HUES6 (cell line): ENCODE data around the gene NMNAT2.

Experiments used
- H3K27ac ChIP-seq: 2 replicates; pipeline ENCODE4 v1.7.0; 2013; ENCODE audit warnings: low read depth, mild to moderate bottlenecking, low read length, inconsistent platforms
- H3K27me3 ChIP-seq: 2 replicates; pipeline ENCODE4 v1.6.1; 2013; ENCODE audit warnings: low read length; ENCODE audit not compliant: control insufficient read depth, insufficient read depth
- H3K36me3 ChIP-seq: 2 replicates; pipeline ENCODE4 v1.6.1; 2013; ENCODE audit warnings: low read length; ENCODE audit not compliant: control insufficient read depth, insufficient read depth
- H3K4me1 ChIP-seq: 2 replicates; pipeline ENCODE4 v1.6.1; 2013; ENCODE audit warnings: low read length; ENCODE audit not compliant: control insufficient read depth, insufficient read depth
- H3K4me3 ChIP-seq: 2 replicates; pipeline ENCODE4 v1.5.1; 2013; ENCODE audit warnings: low read depth, low read length
- H3K9ac ChIP-seq: one replicate; pipeline ENCODE4 v1.6.1; 2013; ENCODE audit warnings: mild to moderate bottlenecking, low read length
- H3K9me3 ChIP-seq: 2 replicates; pipeline ENCODE4 v1.6.1; 2013; ENCODE audit warnings: low read depth, low read length; ENCODE audit not compliant: control insufficient read depth, insufficient read depth

Gene NMNAT2

DNA sequence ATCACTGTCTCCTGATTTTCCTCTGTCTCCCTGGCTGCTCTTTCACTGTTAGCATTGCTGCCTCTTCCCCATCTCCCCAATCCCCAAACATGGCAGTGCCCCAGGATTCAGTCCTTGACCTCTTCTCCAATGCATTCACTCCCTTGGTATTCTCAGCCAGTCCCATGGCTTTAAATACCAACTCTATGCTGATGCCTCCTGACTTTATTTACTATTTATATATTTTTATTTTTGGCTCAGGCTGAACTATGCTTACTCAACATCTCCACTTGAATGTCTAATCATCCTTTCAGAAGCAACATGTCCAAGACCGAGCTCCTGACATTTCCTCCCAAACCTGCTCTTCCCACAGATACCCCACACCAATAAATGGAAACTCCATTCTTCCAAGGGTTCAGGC lies 26.3 kb downstream of the NMNAT2 start:
- H3K36me3 ChIP-seq: no peaks in the 10 kb centered on the region
- no peak overlapping the region for H3K4me3 ChIP-seq
- no peak overlapping the region for H3K9ac ChIP-seq
- no peak overlapping the region for H3K27ac ChIP-seq
- H3K9me3 ChIP-seq: no peaks in the 10 kb centered on the region
- no peaks in the 10 kb centered on the region for H3K27me3 ChIP-seq
- H3K4me1 ChIP-seq: 0 out of 2 replicates have a peak, but pooled peaks cover 2% of the 10 kb centered on the region

DNA sequence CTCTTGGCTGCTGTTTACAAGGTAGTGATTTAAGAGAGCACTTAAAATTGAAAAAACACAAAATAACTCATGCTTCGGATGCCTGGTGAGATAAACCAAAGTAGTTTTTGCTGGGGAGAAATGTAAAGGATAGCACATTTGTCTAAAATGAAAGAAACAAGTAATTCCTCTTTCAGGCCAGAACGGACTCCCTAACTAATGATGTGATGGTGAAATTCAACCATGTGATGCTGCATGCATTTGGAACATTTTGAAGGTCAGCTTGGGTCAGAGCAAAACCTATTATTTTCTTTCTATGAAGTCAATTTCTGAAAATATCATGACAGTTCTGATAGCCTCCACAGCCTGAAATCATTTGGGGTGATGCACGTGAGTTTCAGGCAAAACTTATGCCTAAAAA lies 27.6 kb downstream of the NMNAT2 start:
- no peak overlapping the region for H3K4me3 ChIP-seq
- no peaks in the 10 kb centered on the region for H3K9me3 ChIP-seq
- no peaks in the 10 kb centered on the region for H3K27me3 ChIP-seq
- H3K27ac ChIP-seq: no peak overlapping the region
- H3K4me1 ChIP-seq: 0 out of 2 replicates have a peak, but pooled peaks cover 2% of the 10 kb centered on the region
- no peak overlapping the region for H3K9ac ChIP-seq
- no peaks in the 10 kb centered on the region for H3K36me3 ChIP-seq

DNA sequence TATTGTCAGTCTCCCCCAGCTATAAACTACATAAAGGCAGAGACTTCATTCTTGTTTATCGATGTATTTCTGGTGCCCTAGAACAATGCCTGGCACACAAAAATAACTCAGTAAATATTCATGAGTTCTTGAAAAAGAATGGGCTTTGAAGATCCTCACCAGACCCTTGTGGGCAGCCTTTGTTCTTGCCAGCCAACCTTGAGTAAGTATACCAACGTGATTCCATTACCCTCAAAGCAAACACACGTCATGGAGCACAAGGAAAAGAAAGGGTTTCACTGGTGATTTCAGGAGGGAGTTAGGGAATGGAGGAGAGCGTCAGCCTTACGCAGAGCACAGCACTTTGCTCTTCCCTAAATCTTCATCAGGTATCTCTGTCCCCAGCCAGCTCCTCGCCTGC lies 29.4 kb downstream of the NMNAT2 start:
- H3K4me3 ChIP-seq: no peak overlapping the region
- H3K9ac ChIP-seq: no peak overlapping the region
- no peaks in the 10 kb centered on the region for H3K27me3 ChIP-seq
- no peaks in the 10 kb centered on the region for H3K36me3 ChIP-seq
- H3K4me1 ChIP-seq: 0 out of 2 replicates have a peak, but pooled peaks cover 2% of the 10 kb centered on the region
- H3K9me3 ChIP-seq: no peaks in the 10 kb centered on the region
- H3K27ac ChIP-seq: no peak overlapping the region

DNA sequence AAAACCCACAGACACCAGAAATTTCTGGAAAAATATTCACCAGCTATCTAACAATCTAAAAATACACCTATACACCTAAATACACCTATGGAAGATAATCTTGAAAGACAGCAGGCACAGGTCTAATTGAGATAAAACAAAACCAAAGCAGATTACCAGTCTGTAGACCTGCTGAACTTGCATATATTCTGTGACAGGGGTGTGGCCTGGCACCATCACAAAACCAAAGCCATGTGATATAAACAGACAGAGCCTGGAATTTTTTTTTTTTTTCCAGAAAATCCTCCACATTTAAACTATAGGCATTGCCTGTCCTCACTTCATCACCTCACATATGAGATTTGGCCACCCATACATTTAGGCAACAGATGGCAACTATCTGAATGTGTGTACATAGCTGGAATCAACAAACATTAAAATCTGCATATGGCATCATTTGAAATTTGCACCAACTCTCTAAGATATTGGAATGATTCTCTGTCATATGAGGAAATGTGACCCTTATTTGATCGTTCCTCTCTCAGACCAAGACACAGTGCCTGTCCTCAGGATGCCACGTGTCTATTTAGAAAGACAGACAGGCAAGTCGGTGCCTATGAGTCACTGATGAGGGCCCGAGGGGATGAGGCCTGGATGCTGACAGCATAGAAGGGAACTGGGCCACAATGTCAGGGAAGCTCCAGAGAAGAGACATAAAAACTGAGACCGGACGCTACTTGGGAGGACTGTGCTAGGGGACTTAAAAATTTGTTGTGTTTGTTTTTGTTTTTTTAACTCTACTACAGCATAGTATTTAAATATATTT lies 32.6 kb downstream of the NMNAT2 start:
- H3K36me3 ChIP-seq: no peaks in the 10 kb centered on the region
- no peak overlapping the region for H3K27ac ChIP-seq
- peaks cover 5% of the 10 kb centered on the region for H3K9me3 ChIP-seq
- H3K27me3 ChIP-seq: no peaks in the 10 kb centered on the region
- H3K4me1 ChIP-seq: 0 out of 2 replicates have a peak, but pooled peaks cover 2% of the 10 kb centered on the region
- no peak overlapping the region for H3K4me3 ChIP-seq
- no peak overlapping the region for H3K9ac ChIP-seq

DNA sequence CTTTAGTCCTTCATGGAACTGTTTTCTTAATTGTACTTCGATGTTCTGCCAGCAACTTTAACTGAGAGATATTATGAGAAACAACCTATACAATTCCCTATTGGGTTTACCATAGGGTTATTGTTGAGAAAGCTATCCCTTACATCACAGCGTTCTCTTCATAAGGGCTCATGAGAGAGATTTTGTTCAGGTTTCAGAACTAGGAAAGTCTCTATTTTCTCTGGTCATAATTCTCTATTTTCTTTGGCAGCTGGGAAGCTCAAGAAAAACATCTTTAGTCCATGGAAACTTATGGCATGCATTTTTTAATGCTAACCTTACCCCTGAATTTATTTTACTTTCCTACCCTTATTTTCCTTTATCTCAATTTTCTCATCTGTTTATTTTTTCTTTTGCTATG lies 38.2 kb downstream of the NMNAT2 start:
- H3K27me3 ChIP-seq: no peaks in the 10 kb centered on the region
- no peaks in the 10 kb centered on the region for H3K36me3 ChIP-seq

DNA sequence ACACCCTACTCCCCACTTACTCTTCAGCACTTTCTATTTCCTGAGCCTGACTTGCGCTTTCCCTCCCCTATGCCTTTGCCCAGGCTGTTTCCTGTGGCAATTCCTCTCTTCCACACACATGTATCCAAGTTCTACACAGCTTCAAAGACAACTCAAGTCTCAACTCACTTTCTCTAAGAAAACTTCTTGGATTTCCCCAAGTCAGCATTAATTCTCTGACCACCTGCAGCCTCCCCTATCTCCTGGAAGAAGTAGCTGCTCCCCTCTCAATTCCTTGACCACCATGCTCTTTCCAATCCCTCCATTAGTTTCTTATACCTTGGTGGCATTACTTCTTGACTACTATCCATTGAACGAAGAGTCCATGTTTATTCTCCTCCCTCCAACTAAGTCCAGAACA lies 42.8 kb downstream of the NMNAT2 start:
- Histone ChIP-seq H3K27me3 (no peaks in the 10 kb centered on the region), H3K4me3 (no peak overlapping the region), H3K4me1 (no peaks in the 10 kb centered on the region; the same call in 1 of the 2 replicates), H3K27ac (no peak overlapping the region), H3K9me3 (no peaks in the 10 kb centered on the region), H3K36me3 (no peaks in the 10 kb centered on the region), H3K9ac (no peak overlapping the region)

More for the DNA sequence above, 38.2 kb downstream of the NMNAT2 start:
- Histone ChIP-seq H3K9ac (no peak overlapping the region), H3K4me1 (no peaks in the 10 kb centered on the region; the same call in 1 of the 2 replicates), H3K4me3 (no peak overlapping the region), H3K27ac (no peak overlapping the region), H3K9me3 (peaks cover 5% of the 10 kb centered on the region)

DNA sequence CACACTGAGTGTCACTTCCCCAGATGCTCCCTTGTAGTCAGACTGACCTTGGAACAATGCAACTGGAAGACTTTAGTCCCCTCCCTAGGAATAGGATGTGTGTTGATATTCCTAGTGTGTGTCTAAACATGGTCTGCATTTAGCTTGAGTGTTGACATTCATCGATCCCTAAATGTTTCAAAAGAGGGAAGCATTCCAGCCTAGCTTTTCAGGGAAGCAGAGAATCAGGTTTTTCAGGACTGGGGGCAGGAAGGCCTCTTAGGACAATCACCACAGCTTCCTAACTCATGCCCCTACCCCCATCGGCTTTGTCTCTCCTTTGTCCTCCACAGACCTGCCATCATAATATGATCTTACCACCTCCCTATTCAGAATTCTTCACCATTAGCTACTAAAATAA lies 43.4 kb downstream of the NMNAT2 start:
- no peak overlapping the region for H3K27ac ChIP-seq
- H3K27me3 ChIP-seq: no peaks in the 10 kb centered on the region
- no peak overlapping the region for H3K9ac ChIP-seq
- H3K9me3 ChIP-seq: no peaks in the 10 kb centered on the region
- H3K4me1 ChIP-seq: peaks cover 2% of the 10 kb centered on the region; the same call in 1 of the 2 replicates
- H3K36me3 ChIP-seq: no peaks in the 10 kb centered on the region
- no peak overlapping the region for H3K4me3 ChIP-seq

DNA sequence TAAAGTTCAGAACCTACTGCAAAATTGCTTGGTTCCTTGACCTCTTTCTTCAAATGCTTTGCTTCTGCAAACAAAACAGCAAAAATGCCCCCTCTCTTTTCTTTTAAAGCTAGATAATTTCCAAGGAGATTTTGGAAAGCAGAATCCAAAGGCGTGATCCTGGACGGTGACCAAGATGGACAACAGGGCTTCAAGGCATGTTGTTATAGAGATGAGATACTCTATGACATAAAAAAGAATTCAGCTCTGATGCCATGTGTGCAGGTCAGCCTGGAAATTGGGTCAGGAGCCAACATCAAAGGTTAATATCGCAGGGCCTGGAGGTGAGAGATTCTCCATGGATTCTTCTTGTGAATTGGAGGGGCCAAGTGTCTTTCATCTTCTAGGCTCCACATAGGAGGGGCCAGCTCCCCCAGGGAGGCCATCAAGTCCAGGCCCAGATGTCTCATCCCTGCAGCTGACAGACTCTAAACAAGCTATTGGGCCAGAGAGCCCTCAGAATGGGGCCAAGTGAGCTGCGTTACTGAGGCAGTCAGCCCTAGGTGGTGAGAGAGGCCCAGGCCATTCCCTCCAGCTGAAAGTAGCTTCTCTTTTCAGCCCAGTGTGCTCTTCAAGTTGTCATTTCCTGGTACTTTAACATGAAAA lies 45.5 kb downstream of the NMNAT2 start:
- no peak overlapping the region for H3K9ac ChIP-seq
- no peak overlapping the region for H3K27ac ChIP-seq
- H3K4me1 ChIP-seq: peaks cover 2% of the 10 kb centered on the region; the same call in 1 of the 2 replicates
- H3K27me3 ChIP-seq: no peaks in the 10 kb centered on the region
- H3K9me3 ChIP-seq: no peaks in the 10 kb centered on the region
- no peaks in the 10 kb centered on the region for H3K36me3 ChIP-seq
- no peak overlapping the region for H3K4me3 ChIP-seq

DNA sequence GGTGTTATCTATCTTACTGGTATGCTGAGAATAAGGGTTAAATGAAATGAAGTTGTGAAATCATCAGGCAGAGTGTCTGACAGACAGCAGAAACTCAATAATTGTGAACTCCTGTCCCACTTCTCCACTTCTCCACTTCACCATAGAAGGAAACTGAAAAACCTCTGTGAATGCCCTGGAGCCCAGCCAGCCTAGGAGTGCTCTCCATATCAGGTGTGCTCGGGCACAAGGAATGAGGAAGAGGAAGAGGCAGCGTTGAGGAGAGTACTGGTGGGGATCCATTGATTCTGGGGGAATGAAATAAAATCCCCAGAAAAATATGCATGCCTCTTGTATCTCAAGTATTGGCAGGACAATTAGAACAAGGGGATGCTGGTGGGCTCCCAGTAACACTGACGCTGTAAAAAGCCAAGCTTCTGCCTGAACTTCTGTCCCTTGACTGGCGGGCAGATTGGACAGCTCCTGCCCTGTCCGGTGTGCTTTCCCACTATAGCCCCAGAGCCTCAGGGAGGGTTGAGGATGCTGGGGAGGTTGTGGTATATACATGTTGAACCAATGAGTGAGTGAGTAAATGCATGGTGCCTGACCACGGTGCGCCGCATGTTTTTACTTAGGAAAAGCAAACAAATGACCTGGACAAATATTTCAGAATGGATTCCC lies 47.7 kb downstream of the NMNAT2 start:
- no peak overlapping the region for H3K9ac ChIP-seq
- H3K9me3 ChIP-seq: no peaks in the 10 kb centered on the region
- H3K4me3 ChIP-seq: no peak overlapping the region
- H3K4me1 ChIP-seq: peaks cover 2% of the 10 kb centered on the region; the same call in 1 of the 2 replicates
- H3K27me3 ChIP-seq: no peaks in the 10 kb centered on the region
- no peaks in the 10 kb centered on the region for H3K36me3 ChIP-seq
- no peak overlapping the region for H3K27ac ChIP-seq

DNA sequence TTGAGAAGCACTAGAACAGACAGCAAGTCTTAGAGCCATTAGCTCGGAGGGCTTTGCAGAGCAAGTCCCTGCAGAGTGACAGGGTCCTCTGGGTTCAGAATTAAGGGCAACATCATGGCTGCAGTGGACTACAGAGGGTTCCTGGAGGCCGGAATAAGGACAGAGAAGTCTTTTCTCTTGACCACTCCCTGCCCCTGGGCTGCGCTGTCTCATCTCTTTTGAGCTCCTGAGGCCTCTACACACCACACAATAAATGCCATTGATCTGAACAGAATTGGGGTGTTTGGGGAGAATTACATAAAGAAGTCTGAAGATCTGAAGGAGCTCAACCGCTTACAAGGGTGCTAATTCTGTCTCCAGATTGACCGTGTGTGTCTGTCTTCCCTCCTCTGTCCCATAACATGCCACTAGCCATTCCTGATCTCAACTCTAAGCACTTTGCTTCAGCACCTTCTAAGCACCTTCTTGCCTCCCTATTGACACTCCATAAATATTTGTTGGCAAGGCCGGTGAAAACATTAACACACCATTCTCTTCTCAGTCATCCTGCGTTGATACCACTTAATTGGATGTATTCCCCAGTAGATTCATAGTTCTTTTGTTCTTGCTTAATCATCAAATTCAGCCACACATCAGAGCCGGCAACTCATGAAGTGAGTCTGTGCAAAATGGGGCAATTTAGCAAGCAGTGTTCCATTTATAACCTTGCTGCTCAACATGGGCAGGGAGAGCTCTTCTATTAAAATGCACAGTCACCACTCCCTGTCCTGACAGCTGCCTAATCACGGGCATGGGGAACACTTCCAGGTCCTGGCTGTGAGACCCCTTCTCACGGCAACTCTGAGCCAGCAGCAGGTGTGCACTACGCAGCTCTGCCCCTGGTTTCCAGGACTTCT lies 49.7 kb downstream of the NMNAT2 start:
- no peaks in the 10 kb centered on the region for H3K36me3 ChIP-seq
- H3K27ac ChIP-seq: no peak overlapping the region
- no peaks in the 10 kb centered on the region for H3K9me3 ChIP-seq
- no peaks in the 10 kb centered on the region for H3K27me3 ChIP-seq
- H3K4me1 ChIP-seq: 0 out of 2 replicates have a peak, but pooled peaks cover 2% of the 10 kb centered on the region
- H3K9ac ChIP-seq: no peak overlapping the region
- no peak overlapping the region for H3K4me3 ChIP-seq
